ENCODE data around the gene PCMTD2.

Gene PCMTD2

DNA sequence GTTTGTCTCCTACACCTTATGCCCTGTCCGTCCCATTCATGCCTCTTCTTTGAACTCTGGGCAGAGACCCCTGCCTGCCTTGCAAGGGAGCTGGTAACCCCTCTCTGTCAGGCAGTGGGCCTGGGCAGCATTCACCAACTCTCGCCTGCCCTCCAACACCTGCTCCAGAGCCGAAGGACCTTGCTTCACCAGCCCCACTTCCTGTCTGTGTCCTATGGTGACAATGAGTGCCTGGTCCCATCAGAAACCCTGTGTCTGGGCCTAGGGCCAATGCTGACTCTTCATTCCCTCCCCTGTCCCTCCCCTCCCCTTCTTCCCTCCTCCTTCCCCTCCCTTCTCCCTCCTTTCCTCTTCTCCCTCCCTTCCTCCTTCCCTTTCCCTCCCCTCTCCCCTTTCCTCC is 22.8 kb upstream of the PCMTD2 start:
- H3K27ac ChIP-seq (ENCODE audit: extremely low read depth, low read depth, low read length): no peak overlapping the region
- H3K9me3 ChIP-seq (ENCODE audit: control insufficient read depth, insufficient read depth, low read depth, low read length): no peaks in the 10 kb centered on the region
- POLR2A ChIA-PET: no interaction called here
- no peak overlapping the region for H3K4me3 ChIP-seq (ENCODE audit: low read depth, low read length)
- no peaks in the 10 kb centered on the region for H3K4me1 ChIP-seq (ENCODE audit: control insufficient read depth, insufficient read depth, low read length)
- H3K36me3 ChIP-seq (ENCODE audit: control insufficient read depth in 2 of 2, insufficient read depth in 1 of 2, low read length in 2 of 2): no peaks in the 10 kb centered on the region
- CTCF ChIA-PET: no interaction called here
- no peak for TF ChIP-seq ZNF354C (tag by site-specific recombination; IDR thresholded peaks at IDR 0.05; ENCODE audit: borderline replicate concordance, low read depth)
- no peak for TF ChIP-seq ZNF221 (tag by site-specific recombination; IDR thresholded peaks at IDR 0.05; ENCODE audit: borderline replicate concordance)
- TF ChIP-seq, protein P1, sequence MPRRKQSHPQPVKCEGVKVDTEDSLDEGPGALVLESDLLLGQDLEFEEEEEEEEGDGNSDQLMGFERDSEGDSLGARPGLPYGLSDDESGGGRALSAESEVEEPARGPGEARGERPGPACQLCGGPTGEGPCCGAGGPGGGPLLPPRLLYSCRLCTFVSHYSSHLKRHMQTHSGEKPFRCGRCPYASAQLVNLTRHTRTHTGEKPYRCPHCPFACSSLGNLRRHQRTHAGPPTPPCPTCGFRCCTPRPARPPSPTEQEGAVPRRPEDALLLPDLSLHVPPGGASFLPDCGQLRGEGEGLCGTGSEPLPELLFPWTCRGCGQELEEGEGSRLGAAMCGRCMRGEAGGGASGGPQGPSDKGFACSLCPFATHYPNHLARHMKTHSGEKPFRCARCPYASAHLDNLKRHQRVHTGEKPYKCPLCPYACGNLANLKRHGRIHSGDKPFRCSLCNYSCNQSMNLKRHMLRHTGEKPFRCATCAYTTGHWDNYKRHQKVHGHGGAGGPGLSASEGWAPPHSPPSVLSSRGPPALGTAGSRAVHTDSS (tag by site-specific recombination; IDR thresholded peaks at IDR 0.05): no peak
- TF ChIP-seq KLF9 (tag by site-specific recombination; IDR thresholded peaks at IDR 0.05; ENCODE audit: low read depth): peak; percentile 39; the same call in 1 of the 2 replicates
- no peak for TF ChIP-seq ZNF391 (tag by site-specific recombination; IDR thresholded peaks at IDR 0.05; ENCODE audit: borderline replicate concordance, low read depth)
- no peak for TF ChIP-seq ZNF311 (tag by site-specific recombination; IDR thresholded peaks at IDR 0.05; ENCODE audit: borderline replicate concordance)
- no peak for TF ChIP-seq GFI1B (tag by site-specific recombination; IDR thresholded peaks at IDR 0.05)
- TF ChIP-seq, protein P2, sequence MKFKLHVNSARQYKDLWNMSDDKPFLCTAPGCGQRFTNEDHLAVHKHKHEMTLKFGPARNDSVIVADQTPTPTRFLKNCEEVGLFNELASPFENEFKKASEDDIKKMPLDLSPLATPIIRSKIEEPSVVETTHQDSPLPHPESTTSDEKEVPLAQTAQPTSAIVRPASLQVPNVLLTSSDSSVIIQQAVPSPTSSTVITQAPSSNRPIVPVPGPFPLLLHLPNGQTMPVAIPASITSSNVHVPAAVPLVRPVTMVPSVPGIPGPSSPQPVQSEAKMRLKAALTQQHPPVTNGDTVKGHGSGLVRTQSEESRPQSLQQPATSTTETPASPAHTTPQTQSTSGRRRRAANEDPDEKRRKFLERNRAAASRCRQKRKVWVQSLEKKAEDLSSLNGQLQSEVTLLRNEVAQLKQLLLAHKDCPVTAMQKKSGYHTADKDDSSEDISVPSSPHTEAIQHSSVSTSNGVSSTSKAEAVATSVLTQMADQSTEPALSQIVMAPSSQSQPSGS (tag by site-specific recombination; IDR thresholded peaks at IDR 0.05; ENCODE audit: low read depth): no peak
- TF ChIP-seq ZNF350 (tag by site-specific recombination; IDR thresholded peaks at IDR 0.05): no peak
- no peak for TF ChIP-seq ZNF843 (tag by site-specific recombination; IDR thresholded peaks at IDR 0.05)
- TF ChIP-seq, protein P3, sequence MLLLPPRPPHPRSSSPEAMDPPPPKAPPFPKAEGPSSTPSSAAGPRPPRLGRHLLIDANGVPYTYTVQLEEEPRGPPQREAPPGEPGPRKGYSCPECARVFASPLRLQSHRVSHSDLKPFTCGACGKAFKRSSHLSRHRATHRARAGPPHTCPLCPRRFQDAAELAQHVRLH (tag by site-specific recombination; IDR thresholded peaks at IDR 0.05): no peak
- no peak for TF ChIP-seq ZNF473 (tag by site-specific recombination; IDR thresholded peaks at IDR 0.05)
- TF ChIP-seq, protein P4, sequence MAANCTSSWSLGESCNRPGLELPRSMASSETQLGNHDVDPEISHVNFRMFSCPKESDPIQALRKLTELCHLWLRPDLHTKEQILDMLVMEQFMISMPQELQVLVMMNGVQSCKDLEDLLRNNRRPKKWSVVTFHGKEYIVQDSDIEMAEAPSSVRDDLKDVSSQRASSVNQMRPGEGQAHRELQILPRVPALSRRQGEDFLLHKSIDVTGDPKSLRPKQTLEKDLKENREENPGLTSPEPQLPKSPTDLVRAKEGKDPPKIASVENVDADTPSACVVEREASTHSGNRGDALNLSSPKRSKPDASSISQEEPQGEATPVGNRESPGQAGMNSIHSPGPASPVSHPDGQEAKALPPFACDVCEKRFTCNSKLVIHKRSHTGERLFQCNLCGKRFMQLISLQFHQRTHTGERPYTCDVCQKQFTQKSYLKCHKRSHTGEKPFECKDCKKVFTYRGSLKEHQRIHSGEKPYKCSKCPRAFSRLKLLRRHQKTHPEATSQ (tag by site-specific recombination; IDR thresholded peaks at IDR 0.05): no peak
- TF ChIP-seq HOXC10 (CRISPR knock-in tag; IDR thresholded peaks at IDR 0.05): no peak
- TF ChIP-seq ZNF530 (tag by site-specific recombination; IDR thresholded peaks at IDR 0.05; ENCODE audit: low read depth): no peak
- no peak for TF ChIP-seq ZNF514 (tag by site-specific recombination; IDR thresholded peaks at IDR 0.05)
- TF ChIP-seq, protein P5, sequence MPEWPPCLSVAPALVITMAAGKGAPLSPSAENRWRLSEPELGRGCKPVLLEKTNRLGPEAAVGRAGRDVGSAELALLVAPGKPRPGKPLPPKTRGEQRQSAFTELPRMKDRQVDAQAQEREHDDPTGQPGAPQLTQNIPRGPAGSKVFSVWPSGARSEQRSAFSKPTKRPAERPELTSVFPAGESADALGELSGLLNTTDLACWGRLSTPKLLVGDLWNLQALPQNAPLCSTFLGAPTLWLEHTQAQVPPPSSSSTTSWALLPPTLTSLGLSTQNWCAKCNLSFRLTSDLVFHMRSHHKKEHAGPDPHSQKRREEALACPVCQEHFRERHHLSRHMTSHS (tag by site-specific recombination; IDR thresholded peaks at IDR 0.05): no peak
- no peak for TF ChIP-seq REPIN1 (tag by site-specific recombination; IDR thresholded peaks at IDR 0.05; ENCODE audit: low read depth)
- no peak for TF ChIP-seq ZNF529 (tag by site-specific recombination; IDR thresholded peaks at IDR 0.05; ENCODE audit: insufficient replicate concordance)
- TF ChIP-seq, protein P6, sequence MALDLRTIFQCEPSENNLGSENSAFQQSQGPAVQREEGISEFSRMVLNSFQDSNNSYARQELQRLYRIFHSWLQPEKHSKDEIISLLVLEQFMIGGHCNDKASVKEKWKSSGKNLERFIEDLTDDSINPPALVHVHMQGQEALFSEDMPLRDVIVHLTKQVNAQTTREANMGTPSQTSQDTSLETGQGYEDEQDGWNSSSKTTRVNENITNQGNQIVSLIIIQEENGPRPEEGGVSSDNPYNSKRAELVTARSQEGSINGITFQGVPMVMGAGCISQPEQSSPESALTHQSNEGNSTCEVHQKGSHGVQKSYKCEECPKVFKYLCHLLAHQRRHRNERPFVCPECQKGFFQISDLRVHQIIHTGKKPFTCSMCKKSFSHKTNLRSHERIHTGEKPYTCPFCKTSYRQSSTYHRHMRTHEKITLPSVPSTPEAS (tag by site-specific recombination; IDR thresholded peaks at IDR 0.05): no peak
- TF ChIP-seq WT1 (tag by site-specific recombination; IDR thresholded peaks at IDR 0.05): peak; percentile 96
- TF ChIP-seq, protein P7, sequence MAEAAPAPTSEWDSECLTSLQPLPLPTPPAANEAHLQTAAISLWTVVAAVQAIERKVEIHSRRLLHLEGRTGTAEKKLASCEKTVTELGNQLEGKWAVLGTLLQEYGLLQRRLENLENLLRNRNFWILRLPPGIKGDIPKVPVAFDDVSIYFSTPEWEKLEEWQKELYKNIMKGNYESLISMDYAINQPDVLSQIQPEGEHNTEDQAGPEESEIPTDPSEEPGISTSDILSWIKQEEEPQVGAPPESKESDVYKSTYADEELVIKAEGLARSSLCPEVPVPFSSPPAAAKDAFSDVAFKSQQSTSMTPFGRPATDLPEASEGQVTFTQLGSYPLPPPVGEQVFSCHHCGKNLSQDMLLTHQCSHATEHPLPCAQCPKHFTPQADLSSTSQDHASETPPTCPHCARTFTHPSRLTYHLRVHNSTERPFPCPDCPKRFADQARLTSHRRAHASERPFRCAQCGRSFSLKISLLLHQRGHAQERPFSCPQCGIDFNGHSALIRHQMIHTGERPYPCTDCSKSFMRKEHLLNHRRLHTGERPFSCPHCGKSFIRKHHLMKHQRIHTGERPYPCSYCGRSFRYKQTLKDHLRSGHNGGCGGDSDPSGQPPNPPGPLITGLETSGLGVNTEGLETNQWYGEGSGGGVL (tag by site-specific recombination; IDR thresholded peaks at IDR 0.05): peak; percentile 32; the same call in 1 of the 2 replicates
- 0 out of 2 replicates have a peak, but pooled peaks have one; percentile 29 for TF ChIP-seq KLF16 (tag by site-specific recombination; IDR thresholded peaks at IDR 0.05)
- no peak for TF ChIP-seq ZNF585B (tag by site-specific recombination; IDR thresholded peaks at IDR 0.05)
- no peak for TF ChIP-seq ZNF777 (tag by site-specific recombination; IDR thresholded peaks at IDR 0.05; ENCODE audit: borderline replicate concordance)
- TF ChIP-seq, protein P8, sequence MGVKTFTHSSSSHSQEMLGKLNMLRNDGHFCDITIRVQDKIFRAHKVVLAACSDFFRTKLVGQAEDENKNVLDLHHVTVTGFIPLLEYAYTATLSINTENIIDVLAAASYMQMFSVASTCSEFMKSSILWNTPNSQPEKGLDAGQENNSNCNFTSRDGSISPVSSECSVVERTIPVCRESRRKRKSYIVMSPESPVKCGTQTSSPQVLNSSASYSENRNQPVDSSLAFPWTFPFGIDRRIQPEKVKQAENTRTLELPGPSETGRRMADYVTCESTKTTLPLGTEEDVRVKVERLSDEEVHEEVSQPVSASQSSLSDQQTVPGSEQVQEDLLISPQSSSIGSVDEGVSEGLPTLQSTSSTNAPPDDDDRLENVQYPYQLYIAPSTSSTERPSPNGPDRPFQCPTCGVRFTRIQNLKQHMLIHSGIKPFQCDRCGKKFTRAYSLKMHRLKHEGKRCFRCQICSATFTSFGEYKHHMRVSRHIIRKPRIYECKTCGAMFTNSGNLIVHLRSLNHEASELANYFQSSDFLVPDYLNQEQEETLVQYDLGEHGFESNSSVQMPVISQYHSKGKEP (tag by site-specific recombination; IDR thresholded peaks at IDR 0.05): no peak
- no peak for TF ChIP-seq ZNF423 (tag by site-specific recombination; IDR thresholded peaks at IDR 0.05)
- no peak for TF ChIP-seq ZIC2 (tag by site-specific recombination; IDR thresholded peaks at IDR 0.05)
